Panc1 (cell line): ENCODE results near the gene NCOA3. TPM values are rescaled to one million over a fixed set of nuclear protein-coding genes. Genes with fewer than 3 reads are reported as not detected.
"Not testable (repeated sequence)": the region's sequence is repeated elsewhere in the genome, so short reads cannot be mapped to it uniquely, and the experiment has no call there.

Experiments
- ATAC-seq: fragments of 200-7000 bp; cut with Tn5 transposase; 2 replicates; pipeline ENCODE4 v1.9.1; 2020; ENCODE audit warnings: mild to moderate bottlenecking, moderate library complexity
- BruUV-seq: library from RNA; stranded (reverse); fragments of 400-500 nt; replicated peaks from 2 replicates; lab custom pipeline; 2021; lab: Mats Ljungman, UMichigan
- CTCF ChIA-PET: fragments of 300-600 bp; sonication (Branson Sonifier 250); formaldehyde crosslinking; loops from one replicate; lab custom pipeline; 2022; ENCODE audit warnings: antibody characterized with exemption; lab: Charles Lee
- POLR2A ChIA-PET: fragments of 300-600 bp; sonication (Branson Sonifier 250); formaldehyde crosslinking; loops from one replicate; lab custom pipeline; 2022; ENCODE audit warnings: antibody characterized with exemption; lab: Charles Lee
- DNase-seq: peaks from one replicate; pipeline ENCODE4 v3.0.0-alpha.2; 2010; ENCODE audit warnings: low read depth, low spot score
- H3K27ac ChIP-seq: 2 replicates; pipeline ENCODE4 v1.5.1; 2011; ENCODE audit warnings: mild to moderate bottlenecking, low read length, inconsistent platforms
- H3K27me3 ChIP-seq: fragments of 200-500 bp; sonication (Bioruptor generic); 2 replicates; pipeline ENCODE4 v1.6.0; 2014; ENCODE audit warnings: low read length, inconsistent platforms; ENCODE audit not compliant: control insufficient read depth, insufficient read depth
- H3K36me3 ChIP-seq: fragments of 200-500 bp; sonication (Bioruptor generic); 2 replicates; pipeline ENCODE4 v1.5.1; 2014; ENCODE audit warnings: inconsistent platforms, mild to moderate bottlenecking, low read length, moderate library complexity; ENCODE audit not compliant: control insufficient read depth, insufficient read depth
- H3K4me1 ChIP-seq: 2 replicates; pipeline ENCODE4 v1.5.1; 2011; ENCODE audit warnings: inconsistent platforms, mild to moderate bottlenecking, low read length, moderate library complexity; ENCODE audit not compliant: control insufficient read depth, insufficient read depth
- H3K4me3 ChIP-seq, 2 experiments: 2 replicates each; pipeline ENCODE4 v1.5.1; 2011 to 2012; ENCODE audit warnings: low read depth in 2 of 2, low read length in 2 of 2, mild to moderate bottlenecking in 2 of 2, inconsistent platforms in 1 of 2, moderate library complexity in 1 of 2
- H3K9me3 ChIP-seq: fragments of 200-500 bp; sonication (Bioruptor generic); 2 replicates; pipeline ENCODE4 v1.5.1; 2014; ENCODE audit warnings: low read depth, mild to moderate bottlenecking, inconsistent platforms, low read length, moderate library complexity; ENCODE audit not compliant: control insufficient read depth, insufficient read depth
- POLR2AphosphoS5 ChIP-seq: IDR thresholded peaks from 2 replicates; pipeline ENCODE4 v1.6.1; 2012; ENCODE audit warnings: mild to moderate bottlenecking, low read depth, low read length, moderate library complexity
- SIN3A ChIP-seq: IDR thresholded peaks from 2 replicates; pipeline ENCODE4 v1.6.1; 2012; ENCODE audit warnings: low read depth, mild to moderate bottlenecking, low read length, moderate library complexity, borderline replicate concordance; ENCODE audit not compliant: insufficient read depth
- TCF7L2 ChIP-seq: IDR thresholded peaks from 2 replicates; pipeline ENCODE4 v1.6.1; 2011; ENCODE audit warnings: mild to moderate bottlenecking, low read depth, low read length, inconsistent platforms
- in situ Hi-C: cut with HindIII; loops from 2 replicates; pipeline ENCODE4 v1.10.0; 2016; ENCODE audit warnings: low sequenced_read_pairs, low pct_unique_long_range_greater_than_20kb
- intact Hi-C: fragments of 100-400 bp; cut with micrococcal nuclease; formaldehyde crosslinking; loops from one replicate; pipeline ENCODE4 v1.10.0; 2022; ENCODE audit not compliant: unreplicated experiment
- total RNA-seq: library from RNA; stranded (reverse); gene quantifications from one replicate; pipeline ENCODE4 v1.2.1, GENCODE V29; 2021; ENCODE audit not compliant: unreplicated experiment
- TF ChIP-seq, protein P1 (sequence below), 2 experiments: IDR thresholded peaks; 2 replicates each; pipeline ENCODE4 v1.6.1; 2011 to 2012; ENCODE audit warnings: low read depth in 2 of 2, control low read depth in 1 of 2, low read length in 1 of 2, mild to moderate bottlenecking in 1 of 2, moderate library complexity in 1 of 2; ENCODE audit not compliant: insufficient read depth in 1 of 2
- TF ChIP-seq, protein P2 (sequence below): fragments of 450-650 bp; IDR thresholded peaks from 2 replicates; pipeline ENCODE4 v1.5.1; 2017; ENCODE audit warnings: mild to moderate bottlenecking

Gene NCOA3
- total RNA-seq, 1 experiment from 2014 or later: 47.7 TPM

- Histone ChIP-seq H3K4me1 (peaks cover 10% of the 10 kb centered on the region), H3K27ac (no peak overlapping the region), H3K9me3 (no peaks in the 10 kb centered on the region), H3K36me3 (no peaks in the 10 kb centered on the region), H3K27me3 (no peaks in the 10 kb centered on the region), H3K4me3 (no peak overlapping the region)
- CTCF ChIA-PET: no interaction called here
- DNase-seq: no peak
- intact Hi-C loops: no loop called here
- ATAC-seq: no peak
- POLR2A ChIA-PET: no interaction called here
- in situ Hi-C loops: no loop called here
- TF ChIP-seq, protein P1, sequence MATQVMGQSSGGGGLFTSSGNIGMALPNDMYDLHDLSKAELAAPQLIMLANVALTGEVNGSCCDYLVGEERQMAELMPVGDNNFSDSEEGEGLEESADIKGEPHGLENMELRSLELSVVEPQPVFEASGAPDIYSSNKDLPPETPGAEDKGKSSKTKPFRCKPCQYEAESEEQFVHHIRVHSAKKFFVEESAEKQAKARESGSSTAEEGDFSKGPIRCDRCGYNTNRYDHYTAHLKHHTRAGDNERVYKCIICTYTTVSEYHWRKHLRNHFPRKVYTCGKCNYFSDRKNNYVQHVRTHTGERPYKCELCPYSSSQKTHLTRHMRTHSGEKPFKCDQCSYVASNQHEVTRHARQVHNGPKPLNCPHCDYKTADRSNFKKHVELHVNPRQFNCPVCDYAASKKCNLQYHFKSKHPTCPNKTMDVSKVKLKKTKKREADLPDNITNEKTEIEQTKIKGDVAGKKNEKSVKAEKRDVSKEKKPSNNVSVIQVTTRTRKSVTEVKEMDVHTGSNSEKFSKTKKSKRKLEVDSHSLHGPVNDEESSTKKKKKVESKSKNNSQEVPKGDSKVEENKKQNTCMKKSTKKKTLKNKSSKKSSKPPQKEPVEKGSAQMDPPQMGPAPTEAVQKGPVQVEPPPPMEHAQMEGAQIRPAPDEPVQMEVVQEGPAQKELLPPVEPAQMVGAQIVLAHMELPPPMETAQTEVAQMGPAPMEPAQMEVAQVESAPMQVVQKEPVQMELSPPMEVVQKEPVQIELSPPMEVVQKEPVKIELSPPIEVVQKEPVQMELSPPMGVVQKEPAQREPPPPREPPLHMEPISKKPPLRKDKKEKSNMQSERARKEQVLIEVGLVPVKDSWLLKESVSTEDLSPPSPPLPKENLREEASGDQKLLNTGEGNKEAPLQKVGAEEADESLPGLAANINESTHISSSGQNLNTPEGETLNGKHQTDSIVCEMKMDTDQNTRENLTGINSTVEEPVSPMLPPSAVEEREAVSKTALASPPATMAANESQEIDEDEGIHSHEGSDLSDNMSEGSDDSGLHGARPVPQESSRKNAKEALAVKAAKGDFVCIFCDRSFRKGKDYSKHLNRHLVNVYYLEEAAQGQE (IDR thresholded peaks at IDR 0.05; ENCODE audit: insufficient read depth in 1 of 2, low read depth in 2 of 2, low read length in 1 of 2): no peak
- TF ChIP-seq, protein P2, sequence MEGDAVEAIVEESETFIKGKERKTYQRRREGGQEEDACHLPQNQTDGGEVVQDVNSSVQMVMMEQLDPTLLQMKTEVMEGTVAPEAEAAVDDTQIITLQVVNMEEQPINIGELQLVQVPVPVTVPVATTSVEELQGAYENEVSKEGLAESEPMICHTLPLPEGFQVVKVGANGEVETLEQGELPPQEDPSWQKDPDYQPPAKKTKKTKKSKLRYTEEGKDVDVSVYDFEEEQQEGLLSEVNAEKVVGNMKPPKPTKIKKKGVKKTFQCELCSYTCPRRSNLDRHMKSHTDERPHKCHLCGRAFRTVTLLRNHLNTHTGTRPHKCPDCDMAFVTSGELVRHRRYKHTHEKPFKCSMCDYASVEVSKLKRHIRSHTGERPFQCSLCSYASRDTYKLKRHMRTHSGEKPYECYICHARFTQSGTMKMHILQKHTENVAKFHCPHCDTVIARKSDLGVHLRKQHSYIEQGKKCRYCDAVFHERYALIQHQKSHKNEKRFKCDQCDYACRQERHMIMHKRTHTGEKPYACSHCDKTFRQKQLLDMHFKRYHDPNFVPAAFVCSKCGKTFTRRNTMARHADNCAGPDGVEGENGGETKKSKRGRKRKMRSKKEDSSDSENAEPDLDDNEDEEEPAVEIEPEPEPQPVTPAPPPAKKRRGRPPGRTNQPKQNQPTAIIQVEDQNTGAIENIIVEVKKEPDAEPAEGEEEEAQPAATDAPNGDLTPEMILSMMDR: no peak
- TF ChIP-seq TCF7L2 (no peak), POLR2AphosphoS5 (no peak), SIN3A (no peak)
- BruUV-seq: no TSS peak
Observed at GRCh38 chr20:47552996-47553395, 51.3 kb downstream of the NCOA3 start.

- H3K4me3 ChIP-seq, H3K9me3 ChIP-seq, POLR2A ChIA-PET, ATAC-seq, intact Hi-C loops, H3K4me1 ChIP-seq, H3K36me3 ChIP-seq, BruUV-seq, H3K27me3 ChIP-seq, H3K27ac ChIP-seq, in situ Hi-C loops, DNase-seq, CTCF ChIA-PET: not testable (repeated sequence)
Observed at GRCh38 chr20:47553594-47554235, 52.0 kb downstream of the NCOA3 start.

- not testable (repeated sequence) for BruUV-seq
Observed at GRCh38 chr20:47554283-47554682, 52.6 kb downstream of the NCOA3 start.

More at GRCh38 chr20:47554283-47554682, 52.6 kb downstream of the NCOA3 start:
- H3K9me3 ChIP-seq, ATAC-seq, H3K4me3 ChIP-seq, H3K27ac ChIP-seq, CTCF ChIA-PET, H3K4me1 ChIP-seq, H3K36me3 ChIP-seq, POLR2A ChIA-PET, H3K27me3 ChIP-seq, in situ Hi-C loops, DNase-seq, intact Hi-C loops: not testable (repeated sequence)
